GDM1 (cell line): Measurements from ENCODE around the gene CERS6.
"Not testable (repeated sequence)": the region's sequence is repeated elsewhere in the genome, so short reads cannot be mapped to it uniquely, and the experiment has no call there.

Source experiments
- DNase-seq: peaks from one replicate; lab custom pipeline; 2025; lab: John Stamatoyannopoulos, UW

The CERS6 gene

DNA sequence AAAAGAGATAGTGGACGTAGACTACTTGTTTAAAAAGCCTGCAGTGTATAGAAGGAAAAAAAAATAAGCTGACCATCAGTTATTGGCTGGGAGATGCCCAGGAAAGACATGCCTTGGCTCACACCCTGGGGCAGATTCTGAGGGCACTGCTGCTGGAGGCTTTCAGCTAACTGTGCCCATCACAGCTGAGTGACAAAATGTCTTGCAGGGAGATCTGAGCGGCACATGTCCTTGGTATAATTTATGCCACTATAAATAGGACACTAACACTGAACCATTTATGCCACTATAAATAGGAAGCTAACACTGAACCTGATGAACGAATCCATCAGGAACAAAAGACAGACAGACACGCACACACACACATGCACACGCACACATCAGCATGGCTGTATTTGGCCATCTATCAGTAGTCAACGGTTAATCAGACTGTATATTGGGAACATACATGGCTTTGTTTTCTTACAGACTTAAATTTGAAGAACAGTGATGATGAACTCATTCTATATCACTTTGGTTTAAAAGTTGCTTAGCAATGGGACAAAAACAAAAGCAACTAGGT lies 278.2 kb downstream of the CERS6 start:
- DNase-seq: no peak

DNA sequence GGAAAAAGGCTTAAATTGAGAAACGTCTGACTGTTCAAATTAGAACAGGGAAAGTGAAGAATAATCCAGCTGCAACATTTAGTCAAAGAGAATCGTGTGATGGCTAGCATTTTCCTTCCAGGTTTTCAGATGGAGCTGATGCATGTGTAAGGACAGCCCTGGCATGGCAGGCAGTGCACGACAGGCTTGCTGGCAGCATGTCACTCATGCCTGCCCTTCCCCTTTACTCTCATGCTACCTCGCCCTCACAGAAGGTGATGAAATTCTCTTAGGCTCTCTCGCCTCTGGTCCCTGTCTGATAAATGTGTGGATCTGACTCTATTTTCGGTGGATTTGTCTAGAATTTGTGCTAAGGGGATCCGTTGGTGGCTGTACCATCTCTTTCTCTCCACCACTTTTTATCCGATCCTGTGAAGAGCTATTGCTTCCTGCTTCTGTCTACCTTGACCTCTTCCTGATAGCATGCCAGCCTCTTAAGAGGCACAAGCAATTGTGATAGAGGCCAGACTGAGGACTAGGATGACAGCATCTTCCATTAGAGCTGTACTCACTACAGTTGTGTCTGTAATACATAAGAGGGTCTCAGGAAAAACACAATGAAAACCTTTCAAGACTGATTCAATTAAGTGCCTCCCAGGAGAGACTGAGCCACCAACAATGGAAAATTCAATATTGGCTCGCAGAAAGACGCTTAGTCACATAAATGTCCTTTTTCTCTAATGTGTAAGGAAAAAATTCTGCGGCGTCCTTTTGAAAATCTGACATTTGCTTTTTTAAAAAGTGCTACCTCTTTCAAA lies 280.8 kb downstream of the CERS6 start:
- no peak for DNase-seq

DNA sequence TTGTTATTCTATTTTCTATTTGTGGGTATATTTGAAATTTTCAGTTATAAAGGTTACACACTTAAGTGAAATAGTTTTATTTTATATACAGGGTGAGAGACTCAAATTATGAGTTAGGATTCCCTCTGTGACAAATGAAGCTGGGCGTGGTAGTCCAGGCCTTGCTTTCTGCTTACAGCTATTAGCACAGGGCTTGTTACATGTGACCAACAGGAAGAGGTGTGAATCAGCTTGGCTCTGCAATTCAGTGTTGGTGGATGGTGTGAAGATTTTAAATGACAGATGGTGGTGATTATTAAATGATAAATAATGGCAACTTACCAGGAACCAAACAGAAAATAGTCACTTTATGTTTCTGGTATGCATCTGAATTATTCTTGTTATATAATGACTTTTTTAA lies 282.0 kb downstream of the CERS6 start:
- no peak for DNase-seq

DNA sequence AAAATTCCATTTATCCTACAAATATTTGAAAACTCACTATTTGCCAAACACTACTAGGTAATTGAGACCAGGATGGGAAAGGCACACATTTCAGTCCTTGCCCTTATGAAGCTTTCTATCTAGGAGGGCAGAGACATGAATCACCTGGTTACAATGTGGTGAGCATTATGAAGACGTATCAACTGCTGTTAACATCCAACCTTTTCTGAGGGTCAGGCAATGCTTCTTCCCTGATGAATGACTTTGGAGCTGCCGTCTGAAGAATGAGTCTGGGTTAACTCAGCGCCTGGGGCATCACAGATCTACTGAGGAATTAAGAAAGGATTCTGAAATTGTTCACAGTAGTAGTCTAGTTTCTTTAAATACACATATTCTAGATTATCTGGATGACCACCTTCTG lies 284.3 kb downstream of the CERS6 start:
- no peak for DNase-seq

DNA sequence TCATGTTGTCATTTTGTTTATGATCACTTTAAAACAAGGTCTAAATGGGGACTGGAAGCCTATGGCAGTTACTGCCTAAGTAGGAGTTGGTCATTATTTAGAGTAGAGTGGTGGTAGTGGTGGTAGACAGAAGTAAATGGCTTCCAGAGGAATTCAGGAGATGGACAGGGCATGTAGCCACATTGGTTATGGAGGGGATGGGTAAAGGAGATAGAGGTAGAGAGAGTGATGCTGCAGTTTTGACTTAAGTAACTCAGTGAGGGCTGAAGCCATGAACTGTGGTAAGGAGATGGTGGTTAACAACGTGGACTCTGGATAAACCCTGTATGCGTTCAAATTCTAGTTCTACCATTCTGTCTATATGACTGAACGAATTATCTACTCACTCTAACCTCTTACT lies 284.7 kb downstream of the CERS6 start:
- DNase-seq: no peak

DNA sequence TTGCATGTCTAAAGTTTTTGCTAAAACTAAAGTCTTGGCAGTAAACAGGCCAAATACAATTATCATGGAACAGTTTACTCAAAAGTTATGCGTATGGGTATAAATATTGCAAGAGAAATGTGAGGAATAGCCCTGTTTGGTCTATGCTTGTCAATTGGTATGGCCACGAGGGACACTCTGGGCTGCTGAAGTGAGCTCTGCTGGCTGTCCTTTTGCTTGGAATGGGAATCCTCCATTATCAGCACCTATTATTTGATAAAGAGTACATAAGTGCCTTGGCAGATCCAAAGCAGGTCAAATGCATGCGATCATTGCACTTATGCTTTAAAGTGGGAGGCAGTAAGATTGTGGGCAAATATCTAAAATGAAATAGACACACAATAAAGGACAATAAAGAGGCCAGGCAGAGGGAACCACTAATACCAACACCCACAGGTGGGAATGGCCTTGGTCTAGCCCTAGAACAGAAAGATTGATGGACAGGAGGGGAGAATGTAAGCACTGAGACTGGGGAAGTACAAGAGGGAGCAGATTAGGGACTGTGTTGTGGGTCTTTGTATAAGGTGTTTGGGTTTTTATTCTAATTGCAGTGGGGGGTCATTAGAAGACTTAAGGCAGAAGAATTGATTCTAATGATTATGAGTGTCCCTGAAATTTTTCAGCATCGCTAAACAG lies 286.3 kb downstream of the CERS6 start:
- DNase-seq: no peak

DNA sequence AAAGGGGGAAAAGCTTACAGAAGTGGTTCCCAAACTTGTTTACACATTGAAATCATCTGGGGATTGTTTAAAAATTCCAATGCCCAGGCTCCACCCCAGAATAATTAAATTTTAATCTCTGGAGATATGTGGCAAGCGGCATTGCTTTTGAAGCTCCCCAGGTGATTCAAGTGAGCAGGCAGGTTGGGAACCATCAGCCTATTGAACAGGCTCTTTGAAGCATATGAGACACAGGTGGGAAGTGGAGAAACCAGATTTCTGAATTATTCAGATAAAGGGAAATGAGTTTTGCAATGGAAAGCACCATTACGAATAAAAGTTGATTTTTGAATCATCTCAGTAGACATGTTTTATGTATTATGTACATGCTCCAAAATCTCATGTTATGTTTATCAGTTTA lies 288.8 kb downstream of the CERS6 start:
- no peak for DNase-seq

DNA sequence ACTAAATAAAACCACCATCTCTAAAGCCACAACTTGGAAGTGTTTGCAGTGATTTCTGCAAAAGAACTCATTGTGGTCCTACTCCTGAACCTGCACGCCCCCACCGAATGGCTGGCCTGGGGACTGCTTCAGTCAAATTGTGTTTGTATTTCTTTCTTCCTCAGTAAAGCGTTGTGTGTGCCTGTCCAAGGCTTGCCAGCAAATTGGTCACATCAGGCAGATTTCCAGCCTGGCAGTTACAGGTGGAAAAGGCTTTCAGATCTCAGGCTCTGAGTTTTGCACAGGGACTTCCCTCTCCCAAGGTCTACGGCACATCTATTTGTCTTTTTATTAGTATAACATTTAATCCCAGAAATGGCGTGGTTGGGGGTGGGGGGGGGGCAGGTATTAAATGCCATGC lies 292.4 kb downstream of the CERS6 start:
- no peak for DNase-seq

DNA sequence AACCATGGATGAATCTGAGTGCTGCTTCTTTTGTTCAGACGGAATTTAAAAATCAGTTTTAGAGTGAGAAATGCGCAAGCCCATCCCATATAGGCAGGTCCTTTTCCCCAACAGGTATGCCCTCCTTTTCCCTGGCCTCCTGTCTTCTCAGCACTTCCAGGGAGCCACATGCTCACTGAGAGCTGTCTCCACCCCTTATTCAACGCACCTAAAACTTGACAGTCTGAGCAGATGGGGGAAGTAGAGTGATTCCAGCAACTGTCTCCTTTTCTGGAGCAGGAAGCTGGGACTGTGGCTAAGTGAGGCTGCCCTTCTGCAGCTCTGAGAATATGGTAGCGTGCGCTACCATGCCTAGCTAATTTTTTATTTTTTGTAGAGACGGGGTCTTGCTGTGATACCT lies 293.2 kb downstream of the CERS6 start:
- DNase-seq: no peak

DNA sequence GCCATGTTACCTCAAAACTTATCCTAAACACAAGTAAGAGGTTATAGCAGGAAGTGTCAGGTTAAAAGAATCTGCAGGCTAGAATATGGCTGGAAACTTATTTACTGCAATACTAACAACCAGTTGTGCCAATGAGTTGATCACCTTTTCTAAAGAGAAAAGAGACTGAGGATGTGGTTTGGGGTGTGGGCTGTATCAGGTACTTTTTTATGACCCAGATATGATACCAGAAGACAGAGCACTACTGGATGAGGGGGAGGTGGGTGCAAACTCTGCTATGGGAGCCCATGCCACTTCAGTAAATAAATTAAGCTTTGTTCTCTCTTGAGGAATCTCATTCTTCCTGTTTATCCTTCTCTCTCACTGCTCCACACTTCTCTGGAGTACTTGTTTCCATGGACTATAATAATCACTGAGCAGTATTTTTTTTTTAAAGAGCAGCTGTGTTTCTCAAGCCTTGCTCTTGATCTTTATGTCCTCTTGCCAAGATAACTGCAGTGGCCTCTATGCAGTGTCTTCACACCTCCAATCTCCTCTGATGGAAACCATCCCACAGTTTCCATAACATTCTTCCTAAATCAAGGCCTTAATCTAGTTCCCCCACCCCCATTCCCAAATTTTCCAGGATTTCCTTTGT lies 295.1 kb downstream of the CERS6 start:
- no peak for DNase-seq

DNA sequence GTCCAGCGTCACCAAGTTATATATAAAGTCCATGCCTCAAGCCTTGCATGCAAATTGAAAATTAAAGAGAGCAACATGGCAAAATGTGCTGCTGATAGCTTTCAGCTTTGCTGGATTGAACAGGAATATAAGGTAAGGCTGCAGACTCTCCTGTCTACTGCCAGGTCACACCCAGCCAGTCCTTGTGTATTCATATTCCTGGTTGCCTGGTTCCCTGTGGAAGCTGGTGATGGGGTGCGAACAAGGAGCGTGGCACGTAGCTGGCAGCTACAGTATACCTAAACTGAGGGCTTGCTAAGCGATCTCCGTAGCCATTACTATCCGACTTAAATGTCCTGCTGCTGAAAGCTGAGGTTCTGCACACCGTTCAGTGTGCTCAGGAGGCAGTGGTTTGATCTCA lies 296.3 kb downstream of the CERS6 start:
- no peak for DNase-seq

DNA sequence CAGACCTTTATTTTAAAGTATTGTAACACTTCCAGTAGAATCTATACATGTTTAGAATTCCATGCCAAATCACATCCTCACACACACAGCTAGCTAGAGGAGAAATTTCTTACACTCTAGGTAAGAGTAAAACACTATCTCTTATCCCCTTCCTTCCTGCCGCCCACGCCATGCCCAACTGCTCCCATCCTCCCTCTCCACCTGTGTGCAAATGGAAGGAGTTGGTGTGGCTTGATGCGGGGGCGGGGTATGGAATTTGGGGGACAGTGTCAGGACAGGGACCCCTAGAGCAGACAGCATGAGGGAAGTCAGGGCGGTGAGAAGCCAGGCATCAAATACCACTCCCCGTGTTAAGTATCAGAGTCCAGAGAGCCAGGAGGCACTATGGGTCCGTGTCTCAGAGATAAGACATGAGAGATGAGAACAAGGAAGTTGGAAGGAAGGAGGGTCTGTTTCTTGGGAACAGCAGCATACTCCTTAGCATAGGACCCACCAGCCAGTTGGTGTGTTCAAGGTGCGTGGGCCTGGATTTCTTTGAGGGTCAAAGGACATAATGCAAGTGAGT lies 297.8 kb downstream of the CERS6 start:
- DNase-seq: no peak

DNA sequence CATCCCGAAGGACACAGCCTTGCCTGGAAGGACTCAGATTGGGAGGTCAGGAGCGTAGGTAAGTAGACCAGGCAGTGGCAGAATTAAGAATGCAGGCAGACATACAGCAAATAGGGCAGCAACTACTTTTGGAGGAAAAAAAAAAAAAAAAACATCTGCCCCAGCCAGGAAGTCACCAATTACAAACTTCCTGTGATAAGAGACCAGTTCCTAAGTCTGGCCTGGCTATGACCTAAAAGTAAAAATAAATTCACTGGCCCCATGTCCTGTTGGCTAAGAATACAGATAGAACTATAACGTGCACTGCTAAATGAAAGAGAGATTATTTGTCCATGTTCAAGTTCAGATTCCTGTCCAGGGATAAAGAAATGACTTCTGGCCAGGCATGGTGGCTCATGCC lies 301.2 kb downstream of the CERS6 start:
- no peak for DNase-seq

DNA sequence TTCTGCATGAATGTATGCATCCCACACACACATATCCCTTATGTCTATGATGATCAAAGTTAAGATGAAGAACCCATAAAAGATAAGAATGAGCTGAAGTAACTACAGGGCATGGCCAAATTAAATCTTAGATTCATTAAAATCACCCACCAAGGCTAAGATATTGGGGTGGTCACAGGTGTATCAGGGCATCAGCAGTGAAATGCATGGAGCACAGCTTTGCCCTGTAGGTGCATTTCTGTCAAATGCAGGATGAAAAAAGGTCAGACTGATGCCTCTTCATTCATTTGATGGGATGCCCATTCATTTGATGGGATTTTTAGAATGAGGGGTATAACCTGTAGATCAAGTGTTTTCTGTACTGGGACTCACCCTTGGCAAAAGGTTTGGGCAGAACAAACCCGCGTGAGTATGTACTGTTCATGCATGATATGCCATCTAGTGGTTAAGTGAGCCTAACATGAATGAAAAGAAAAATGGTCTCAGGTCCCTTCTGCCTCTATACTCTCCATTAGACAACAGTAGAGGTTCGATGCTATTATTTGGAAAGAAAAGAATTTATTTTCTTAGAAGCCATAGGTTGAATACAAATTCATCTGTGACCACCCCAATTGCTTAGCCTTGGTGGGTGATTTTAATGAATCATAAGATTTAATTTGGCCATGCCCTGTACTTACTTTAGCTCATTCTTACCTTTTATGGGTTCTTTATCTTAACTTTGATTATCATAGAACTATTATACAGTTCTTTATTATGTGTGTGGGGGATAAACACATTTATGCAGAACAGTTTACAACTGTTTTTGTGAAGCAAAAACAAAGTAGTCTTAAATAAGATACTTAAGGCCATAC lies 303.1 kb downstream of the CERS6 start:
- DNase-seq: peak; percentile 31

DNA sequence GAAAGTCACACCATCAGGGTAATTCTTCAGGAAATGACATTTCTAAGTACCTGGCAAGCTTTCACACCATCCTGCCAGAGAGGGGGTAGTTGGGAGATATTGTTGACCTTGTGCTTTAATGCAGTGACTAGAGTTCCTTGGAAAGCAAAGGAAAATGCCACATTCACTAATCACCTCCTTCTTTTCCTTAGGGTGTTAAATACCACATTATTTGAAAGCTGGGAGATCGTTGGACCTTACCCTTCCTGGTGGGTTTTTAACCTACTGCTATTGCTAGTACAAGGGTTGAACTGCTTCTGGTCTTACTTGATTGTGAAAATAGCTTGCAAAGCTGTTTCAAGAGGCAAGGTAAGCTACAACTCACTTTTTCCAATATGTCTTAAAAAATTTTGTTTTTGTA lies 309.3 kb downstream of the CERS6 start:
- no peak for DNase-seq

DNA sequence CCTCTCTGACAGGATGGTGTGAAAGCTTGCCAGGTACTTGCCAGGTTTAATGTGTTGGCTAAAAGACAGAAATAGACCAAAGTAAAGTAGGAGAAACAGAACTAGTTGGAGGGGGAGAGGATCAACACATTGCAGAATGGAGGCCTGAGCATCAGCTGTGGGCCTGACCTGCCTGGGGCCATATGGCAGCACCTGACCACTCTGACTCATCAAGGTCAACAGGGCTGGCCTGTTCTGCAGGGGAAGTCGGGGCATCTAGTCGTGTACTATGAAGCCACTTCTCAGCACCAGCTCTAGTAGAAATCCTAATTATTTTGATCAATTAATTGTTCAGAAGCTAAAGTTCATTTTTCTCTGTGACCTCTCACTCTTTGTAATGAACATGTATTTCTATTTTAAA lies 310.5 kb downstream of the CERS6 start:
- DNase-seq: no peak

DNA sequence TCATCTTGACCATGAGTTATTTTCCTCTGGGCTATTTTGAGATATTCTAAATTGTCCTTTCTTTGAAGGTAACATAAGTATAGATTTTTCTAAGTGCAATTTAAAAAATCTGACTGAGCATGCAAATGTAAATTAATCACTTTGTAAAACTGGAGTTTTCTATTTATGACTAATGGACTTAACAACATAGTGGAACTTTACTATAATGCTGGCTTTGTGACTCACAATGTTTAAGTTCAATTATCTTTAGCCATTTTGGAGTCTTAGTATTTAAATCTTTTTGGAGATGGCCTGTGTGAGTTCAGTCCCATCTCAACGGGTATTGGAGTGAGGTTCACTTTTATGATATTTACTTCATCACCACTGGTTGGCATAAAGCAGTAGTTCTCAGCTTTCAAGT lies 311.2 kb downstream of the CERS6 start:
- no peak for DNase-seq

DNA sequence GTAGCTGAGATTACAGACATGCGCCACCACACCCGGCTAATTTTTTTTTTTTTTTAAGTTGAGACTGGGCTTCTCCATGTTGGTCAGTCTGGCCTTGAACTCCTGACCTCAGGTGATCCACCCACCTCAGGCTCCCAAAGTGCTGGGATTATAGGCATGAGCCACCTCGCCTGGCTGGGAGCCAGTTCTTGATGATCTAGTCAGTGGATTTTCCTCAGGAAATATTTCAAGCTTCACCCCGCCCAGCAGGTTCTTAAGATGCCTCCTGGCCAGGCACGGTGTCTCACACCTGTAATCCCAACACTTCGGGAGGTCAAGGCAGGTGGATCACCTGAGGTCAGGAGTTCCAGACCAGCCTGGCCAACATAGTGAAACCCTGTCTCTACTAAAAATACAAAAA lies 312.3 kb downstream of the CERS6 start:
- not testable (repeated sequence) for DNase-seq

DNA sequence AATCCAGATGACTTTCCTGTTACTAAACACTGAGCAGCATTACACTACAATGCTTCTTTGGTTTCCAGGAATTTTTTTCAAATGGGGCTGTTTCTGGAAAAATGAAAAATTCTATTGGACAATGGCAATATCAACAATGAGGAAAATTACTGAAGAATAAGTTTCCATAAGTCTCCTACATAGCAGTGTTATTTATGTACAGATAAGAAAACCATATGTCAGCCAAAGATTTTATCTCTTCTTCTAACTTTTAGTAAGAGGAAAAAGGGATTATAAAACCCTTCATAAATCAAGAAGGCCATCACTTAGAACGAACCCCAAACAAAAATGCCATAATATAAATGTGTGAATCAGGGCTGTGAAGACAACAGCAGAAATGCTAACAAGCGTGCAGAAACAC lies 314.7 kb downstream of the CERS6 start:
- DNase-seq: no peak

DNA sequence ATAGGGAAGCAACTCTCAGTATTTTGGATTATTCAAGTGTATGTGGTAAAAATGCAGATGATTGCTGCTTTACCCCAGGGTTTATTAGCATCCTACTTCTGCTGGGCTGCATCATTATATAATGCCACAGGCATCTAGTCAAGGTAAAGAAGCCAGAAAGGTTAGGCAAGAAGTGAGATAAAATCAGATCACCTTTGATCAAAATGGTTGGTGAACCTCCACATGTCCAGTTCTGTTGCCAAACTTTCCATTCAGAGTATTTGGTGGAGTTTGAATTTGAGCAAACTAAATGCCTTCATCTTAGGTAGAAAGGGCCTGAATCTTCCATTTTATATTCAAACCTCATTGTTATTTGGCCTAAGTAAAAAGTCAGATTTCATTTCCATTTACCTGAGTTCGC lies 316.6 kb downstream of the CERS6 start:
- DNase-seq: no peak

DNA sequence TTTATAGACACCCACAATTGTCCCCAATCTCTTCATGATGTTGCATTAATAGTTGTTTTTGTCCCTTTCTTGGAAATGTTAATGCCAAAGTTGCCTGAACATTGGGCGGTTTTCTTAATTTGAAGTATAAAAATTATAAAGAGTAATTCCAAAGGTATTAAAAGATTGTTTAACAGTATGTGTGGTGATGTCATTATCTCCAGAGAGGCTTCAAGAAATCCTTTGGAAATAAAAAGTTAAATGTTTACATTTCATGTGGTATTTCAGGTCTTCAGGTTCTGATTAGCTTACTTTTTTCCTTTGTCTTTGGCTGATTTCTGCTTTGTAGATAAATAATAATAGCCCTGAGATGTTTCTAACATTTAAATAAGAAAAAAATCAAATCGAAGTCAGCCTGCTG lies 317.1 kb downstream of the CERS6 start:
- DNase-seq: no peak
